ENCODE results near the gene TAS1R1. TPM values are rescaled to one million over a fixed set of nuclear protein-coding genes. Genes with fewer than 3 reads are reported as not detected.
A peak's percentile ranks its signal among the peaks of the same experiment; 100 is the strongest.

The TAS1R1 gene
- total RNA-seq (2012; rRNA removed) = 0.44 TPM in 1 of 2 replicates, not detected in the other

DNA sequence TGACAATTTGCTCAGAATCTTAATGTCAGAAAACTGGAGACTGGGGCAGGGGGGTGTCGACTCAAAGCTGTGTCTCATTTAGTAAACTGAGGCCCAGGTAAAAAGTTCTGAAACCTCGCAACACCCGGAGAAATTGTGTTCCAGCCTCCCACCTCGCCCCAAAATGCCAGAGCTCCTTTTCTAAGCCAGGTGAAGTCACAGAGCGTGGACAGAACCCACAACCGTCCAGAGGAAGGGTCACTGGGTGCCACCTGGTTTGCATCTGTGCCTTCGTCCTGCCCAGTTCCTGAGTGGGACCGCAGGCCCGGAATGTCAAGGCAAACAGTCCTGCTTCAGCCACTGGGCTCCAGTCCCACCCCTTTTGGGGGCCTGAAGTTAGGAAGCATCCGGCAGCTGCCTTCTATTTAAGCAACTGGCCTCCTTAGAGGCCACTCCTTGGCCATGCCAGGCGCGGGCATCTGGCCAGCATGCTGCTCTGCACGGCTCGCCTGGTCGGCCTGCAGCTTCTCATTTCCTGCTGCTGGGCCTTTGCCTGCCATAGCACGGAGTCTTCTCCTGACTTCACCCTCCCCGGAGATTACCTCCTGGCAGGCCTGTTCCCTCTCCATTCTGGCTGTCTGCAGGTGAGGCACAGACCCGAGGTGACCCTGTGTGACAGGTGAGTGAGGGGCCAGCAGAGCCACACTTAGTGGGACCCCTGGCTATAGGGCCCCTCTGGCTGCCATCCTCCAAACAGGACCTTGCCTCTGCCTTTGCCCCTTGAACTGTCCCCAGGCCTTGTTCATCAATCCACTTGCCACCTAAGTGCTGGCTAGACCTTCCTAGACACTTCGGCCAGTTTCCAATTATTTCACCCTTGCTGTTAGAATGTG, at the start of gene TAS1R1:
Gene TAS1R1, plus strand, starts transcription at position 401 of the 872 bp plus-strand sequence. Its CDS starts 67 bp downstream, at position 468.
- Histone ChIP-seq H3K9ac (ENCODE audit: low read depth, low read length) (peak within 1 kb of the TSS; percentile 99), H3K36me3 (ENCODE audit: insufficient read depth, low read length) (peaks cover 3% of the 10 kb centered on the region), H3K27me3 (ENCODE audit: control insufficient read depth, insufficient read depth, low read length) (no peaks in the 10 kb centered on the region), H3K4me1 (ENCODE audit: control insufficient read depth, insufficient read depth, low read length) (peaks cover 17% of the 10 kb centered on the region), H3K9me3 (replicated peaks; ENCODE audit: low read length) (no peaks in the 10 kb centered on the region), H3K4me2 (ENCODE audit: low read length) (peak within 1 kb of the TSS; percentile 81), H3K4me3 (ENCODE audit: low read length) (peak within 1 kb of the TSS; percentile 96)

DNA sequence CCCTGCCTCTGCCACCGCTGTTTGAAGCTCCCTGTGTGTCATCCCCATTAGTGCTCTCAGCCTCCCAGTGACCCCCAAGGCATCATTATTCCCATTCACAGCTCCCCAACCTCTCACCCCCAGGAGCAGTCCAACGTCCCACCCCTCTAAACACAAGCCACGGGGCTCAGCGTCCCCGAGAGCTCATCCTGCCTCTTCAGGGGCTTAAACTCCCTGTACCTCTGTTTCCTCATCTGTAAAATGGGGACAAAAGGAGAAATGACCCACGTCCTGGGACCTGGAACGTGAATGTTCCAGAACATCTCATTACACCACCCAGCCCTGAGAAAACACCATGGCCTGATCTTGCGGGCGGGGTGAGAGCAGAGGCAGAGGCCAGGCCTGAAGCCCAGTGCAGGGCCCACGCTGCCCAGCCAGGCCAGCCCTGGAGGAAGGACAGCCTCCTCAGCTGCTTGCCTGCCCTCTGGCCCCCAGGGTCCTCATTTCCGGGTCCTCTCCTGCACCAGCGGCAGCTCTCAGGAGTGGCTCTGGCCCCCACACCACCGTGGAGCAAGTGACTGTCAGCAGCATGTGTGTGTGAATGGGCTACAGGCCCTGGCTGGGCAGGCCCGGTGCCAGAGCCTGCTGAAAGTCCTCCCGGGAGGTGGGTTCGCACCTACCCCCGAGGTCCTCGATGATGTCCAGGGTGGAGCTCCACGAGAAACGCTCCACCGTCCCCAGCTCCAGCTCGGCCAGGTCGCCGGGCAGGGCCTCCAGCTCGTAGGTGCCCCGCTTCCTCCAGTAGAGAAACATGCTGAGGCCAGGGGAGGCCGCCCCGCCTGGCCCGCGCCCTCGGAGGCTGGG, 49.5 kb upstream of the TAS1R1 start:
- Histone ChIP-seq H3K9me3 (replicated peaks; ENCODE audit: low read length) (no peaks in the 10 kb centered on the region), H3K4me2 (ENCODE audit: low read length) (no peak overlapping the region), H3K4me1 (ENCODE audit: control insufficient read depth, insufficient read depth, low read length) (peaks cover 32% of the 10 kb centered on the region), H3K36me3 (ENCODE audit: insufficient read depth, low read length) (no peaks in the 10 kb centered on the region), H3K27me3 (ENCODE audit: control insufficient read depth, insufficient read depth, low read length) (peaks cover 4% of the 10 kb centered on the region), H3K4me3 (ENCODE audit: low read length) (no peak overlapping the region), H3K9ac (ENCODE audit: low read depth, low read length) (no peak overlapping the region)

DNA sequence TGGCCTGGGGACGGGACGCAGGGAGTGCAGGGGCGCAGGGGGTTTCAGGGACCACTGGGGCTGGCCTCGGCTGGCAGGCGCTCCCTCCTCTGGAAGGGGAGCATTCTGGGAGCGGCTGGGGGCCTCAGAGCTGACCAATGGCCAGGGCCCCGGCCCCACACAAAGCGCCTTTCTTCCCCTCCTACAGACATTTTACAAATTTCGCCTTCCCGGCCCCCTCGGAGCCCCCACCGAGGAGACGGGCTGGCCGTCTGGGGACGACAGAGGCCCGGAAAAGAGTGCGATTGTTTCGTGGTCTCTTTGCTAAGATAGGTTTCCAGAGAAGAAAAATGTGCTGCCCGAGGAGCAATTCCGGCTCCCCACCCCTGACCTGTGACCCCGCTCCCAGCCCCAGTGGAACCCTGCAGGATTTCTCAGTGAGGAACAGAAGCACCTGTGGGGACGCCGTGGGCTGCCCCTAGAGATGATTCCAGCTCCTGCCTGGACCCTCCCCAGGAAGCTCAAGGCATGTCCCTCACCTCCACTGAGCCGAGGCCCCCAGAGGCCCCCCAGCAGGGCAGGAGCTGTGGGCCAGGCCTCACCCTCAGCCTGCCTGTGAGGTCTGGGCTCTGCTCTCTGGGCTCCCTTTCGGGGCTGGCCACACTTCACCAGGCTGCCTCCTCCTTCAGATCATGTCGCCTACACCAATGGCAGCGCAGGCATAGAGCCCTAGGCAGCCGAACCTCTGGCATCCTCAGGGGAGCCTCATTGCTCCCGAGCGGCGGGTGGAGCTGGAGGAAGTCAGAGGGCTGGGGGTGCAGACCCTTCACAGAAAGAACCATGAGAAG, 48.7 kb upstream of the TAS1R1 start:
- H3K9ac ChIP-seq (ENCODE audit: low read depth, low read length) = no peak overlapping the region
- no peak overlapping the region for H3K4me2 ChIP-seq (ENCODE audit: low read length)
- H3K4me1 ChIP-seq (ENCODE audit: control insufficient read depth, insufficient read depth, low read length) = peaks cover 24% of the 10 kb centered on the region
- H3K27me3 ChIP-seq (ENCODE audit: control insufficient read depth, insufficient read depth, low read length) = peaks cover 4% of the 10 kb centered on the region
- no peaks in the 10 kb centered on the region for H3K36me3 ChIP-seq (ENCODE audit: insufficient read depth, low read length)
- H3K9me3 ChIP-seq (replicated peaks; ENCODE audit: low read length) = no peaks in the 10 kb centered on the region
- H3K4me3 ChIP-seq (ENCODE audit: low read length) = no peak overlapping the region

DNA sequence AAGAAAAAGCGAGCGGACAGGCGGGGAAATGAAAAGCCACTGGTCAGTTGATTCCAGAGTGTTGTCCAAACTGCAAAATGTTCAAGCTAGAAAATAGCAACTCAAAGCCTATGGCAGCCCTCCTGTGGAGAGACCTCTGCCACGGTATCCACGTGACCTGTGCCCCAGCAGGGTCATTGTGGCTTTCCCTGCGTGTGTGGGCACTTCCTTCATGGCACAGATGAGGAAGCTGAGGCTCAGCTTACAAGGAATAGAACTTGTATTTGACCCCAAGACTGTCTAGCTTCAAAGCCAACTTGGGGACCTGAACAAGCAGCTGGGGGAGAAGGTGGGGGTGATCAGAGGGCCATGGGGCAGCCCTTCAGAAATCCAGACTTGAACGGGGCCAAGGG, 48.1 kb upstream of the TAS1R1 start:
- Histone ChIP-seq H3K9ac (ENCODE audit: low read depth, low read length) (no peak overlapping the region), H3K4me2 (ENCODE audit: low read length) (no peak overlapping the region), H3K4me3 (ENCODE audit: low read length) (no peak overlapping the region), H3K9me3 (replicated peaks; ENCODE audit: low read length) (no peaks in the 10 kb centered on the region), H3K27me3 (ENCODE audit: control insufficient read depth, insufficient read depth, low read length) (peaks cover 4% of the 10 kb centered on the region), H3K36me3 (ENCODE audit: insufficient read depth, low read length) (no peaks in the 10 kb centered on the region), H3K4me1 (ENCODE audit: control insufficient read depth, insufficient read depth, low read length) (peaks cover 18% of the 10 kb centered on the region)

DNA sequence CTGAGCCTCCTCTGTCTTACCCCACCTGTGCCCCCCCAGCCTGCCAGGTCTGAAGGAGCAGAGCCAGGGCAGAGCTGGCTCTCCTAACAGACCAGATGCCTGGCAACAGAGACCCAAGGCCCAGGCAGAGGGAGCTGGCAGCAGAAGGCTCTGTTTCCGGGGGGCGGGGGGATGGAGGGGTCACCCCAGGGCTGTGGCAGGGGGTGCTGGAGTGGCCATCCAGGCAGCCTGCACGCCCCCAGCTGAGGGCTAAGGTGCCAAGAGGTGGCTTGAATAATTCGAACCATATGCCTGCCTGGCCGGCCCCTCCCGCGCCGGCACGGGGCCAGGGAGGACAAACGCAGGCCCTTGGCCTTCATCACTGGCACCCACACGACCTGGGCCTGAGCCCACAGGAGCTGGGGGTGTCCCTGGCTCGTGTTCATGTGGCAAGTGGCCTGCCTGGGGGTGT, 47.6 kb upstream of the TAS1R1 start:
- H3K4me3 ChIP-seq (ENCODE audit: low read length) = no peak overlapping the region
- no peak overlapping the region for H3K9ac ChIP-seq (ENCODE audit: low read depth, low read length)
- peaks cover 4% of the 10 kb centered on the region for H3K27me3 ChIP-seq (ENCODE audit: control insufficient read depth, insufficient read depth, low read length)
- peaks cover 16% of the 10 kb centered on the region for H3K4me1 ChIP-seq (ENCODE audit: control insufficient read depth, insufficient read depth, low read length)
- H3K9me3 ChIP-seq (replicated peaks; ENCODE audit: low read length) = no peaks in the 10 kb centered on the region
- no peaks in the 10 kb centered on the region for H3K36me3 ChIP-seq (ENCODE audit: insufficient read depth, low read length)
- no peak overlapping the region for H3K4me2 ChIP-seq (ENCODE audit: low read length)

DNA sequence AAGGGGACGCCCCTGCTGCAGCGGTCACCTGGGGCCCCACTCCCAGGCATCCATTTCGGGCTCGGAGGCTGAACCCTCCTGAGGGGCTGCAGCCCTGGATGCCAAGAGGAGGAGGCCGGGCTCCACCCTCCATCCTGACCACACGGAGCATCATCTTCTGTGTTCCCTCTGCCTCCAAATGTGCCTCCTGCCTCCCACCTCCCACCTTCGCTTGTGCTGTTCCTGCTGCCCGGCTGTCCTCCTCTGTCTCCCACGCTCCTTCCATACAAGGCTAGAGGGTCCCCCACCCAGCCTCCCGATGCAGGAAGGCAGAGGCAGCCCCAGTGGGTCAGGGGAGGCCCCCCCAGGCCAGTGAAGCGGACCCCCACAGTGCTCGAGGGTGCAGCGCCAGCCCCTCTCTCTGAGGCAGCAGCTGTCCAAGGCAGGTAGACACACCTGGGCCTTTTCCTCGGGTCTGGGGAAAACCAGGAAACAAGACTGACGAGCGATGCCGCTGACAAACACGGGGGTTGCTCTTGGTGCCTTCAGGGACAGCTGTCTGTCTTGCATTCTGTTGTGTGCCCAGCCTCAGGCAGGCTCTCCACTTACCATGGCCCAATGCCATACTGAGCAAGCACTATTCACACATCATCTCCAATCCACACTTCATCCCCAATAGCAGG, 46.8 kb upstream of the TAS1R1 start:
- H3K36me3 ChIP-seq (ENCODE audit: insufficient read depth, low read length) = no peaks in the 10 kb centered on the region
- H3K4me3 ChIP-seq (ENCODE audit: low read length) = no peak overlapping the region
- H3K9me3 ChIP-seq (replicated peaks; ENCODE audit: low read length) = no peaks in the 10 kb centered on the region
- no peak overlapping the region for H3K9ac ChIP-seq (ENCODE audit: low read depth, low read length)
- H3K27me3 ChIP-seq (ENCODE audit: control insufficient read depth, insufficient read depth, low read length) = peaks cover 4% of the 10 kb centered on the region
- H3K4me1 ChIP-seq (ENCODE audit: control insufficient read depth, insufficient read depth, low read length) = peaks cover 11% of the 10 kb centered on the region
- no peak overlapping the region for H3K4me2 ChIP-seq (ENCODE audit: low read length)

DNA sequence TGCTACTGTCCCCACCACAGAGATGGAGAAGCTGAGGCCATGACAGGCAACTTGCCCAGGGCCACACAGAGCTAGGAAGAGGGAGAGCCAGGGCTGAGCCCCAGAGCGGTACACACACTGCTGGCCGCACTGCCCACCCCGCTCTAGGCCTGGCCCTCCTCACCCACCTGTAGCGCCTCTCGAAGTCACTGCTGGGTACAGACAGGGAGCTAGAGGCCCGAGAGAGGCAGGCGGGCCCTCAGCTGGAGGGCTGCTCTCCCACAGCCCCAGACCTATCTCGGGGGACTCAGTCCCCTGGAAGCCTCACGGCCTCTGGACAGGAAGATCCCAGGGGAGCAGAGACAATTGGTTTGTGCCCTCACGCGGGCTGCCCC, 46.3 kb upstream of the TAS1R1 start:
- Histone ChIP-seq H3K4me1 (ENCODE audit: control insufficient read depth, insufficient read depth, low read length) (peaks cover 11% of the 10 kb centered on the region), H3K9ac (ENCODE audit: low read depth, low read length) (no peak overlapping the region), H3K9me3 (replicated peaks; ENCODE audit: low read length) (no peaks in the 10 kb centered on the region), H3K4me3 (ENCODE audit: low read length) (no peak overlapping the region), H3K4me2 (ENCODE audit: low read length) (no peak overlapping the region), H3K36me3 (ENCODE audit: insufficient read depth, low read length) (no peaks in the 10 kb centered on the region), H3K27me3 (ENCODE audit: control insufficient read depth, insufficient read depth, low read length) (peaks cover 4% of the 10 kb centered on the region)

DNA sequence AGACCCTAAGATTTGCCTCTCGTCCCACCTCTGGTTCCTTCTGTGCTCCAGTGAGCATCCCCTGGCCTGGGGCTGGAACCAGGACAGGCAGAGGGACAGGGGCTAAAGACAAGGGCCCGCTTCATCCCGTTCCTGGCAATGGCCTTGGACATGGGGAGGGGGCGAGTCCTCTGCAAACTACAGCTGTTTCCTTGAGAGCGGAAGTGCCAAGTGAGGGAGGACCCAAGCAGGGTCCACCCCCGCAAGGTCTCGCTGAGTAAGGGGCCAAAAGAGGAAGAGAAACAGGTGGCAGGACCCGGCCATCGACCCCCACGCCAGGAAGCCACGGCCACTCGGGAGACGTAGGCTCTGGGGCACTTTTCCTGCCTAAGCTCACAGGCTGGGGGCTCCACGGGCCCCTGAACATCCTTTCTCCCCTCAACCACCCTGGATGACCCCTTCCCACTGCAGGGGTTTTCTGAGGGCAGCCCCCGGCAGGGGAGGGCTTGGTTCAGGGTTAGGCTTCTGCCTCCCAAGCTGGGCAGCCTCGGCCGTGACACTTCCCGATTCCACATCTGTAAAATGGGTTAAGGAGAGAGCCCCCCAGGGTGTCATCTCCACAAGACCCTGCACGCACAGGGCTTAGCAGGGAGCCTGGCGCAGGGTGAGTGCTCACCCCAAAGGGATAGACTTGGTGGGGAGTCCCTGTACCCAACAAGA, 45.7 kb upstream of the TAS1R1 start:
- Histone ChIP-seq H3K9me3 (replicated peaks; ENCODE audit: low read length) (no peaks in the 10 kb centered on the region), H3K27me3 (ENCODE audit: control insufficient read depth, insufficient read depth, low read length) (peaks cover 4% of the 10 kb centered on the region), H3K4me1 (ENCODE audit: control insufficient read depth, insufficient read depth, low read length) (peaks cover 11% of the 10 kb centered on the region), H3K4me3 (ENCODE audit: low read length) (no peak overlapping the region), H3K9ac (ENCODE audit: low read depth, low read length) (no peak overlapping the region), H3K4me2 (ENCODE audit: low read length) (no peak overlapping the region), H3K36me3 (ENCODE audit: insufficient read depth, low read length) (no peaks in the 10 kb centered on the region)

DNA sequence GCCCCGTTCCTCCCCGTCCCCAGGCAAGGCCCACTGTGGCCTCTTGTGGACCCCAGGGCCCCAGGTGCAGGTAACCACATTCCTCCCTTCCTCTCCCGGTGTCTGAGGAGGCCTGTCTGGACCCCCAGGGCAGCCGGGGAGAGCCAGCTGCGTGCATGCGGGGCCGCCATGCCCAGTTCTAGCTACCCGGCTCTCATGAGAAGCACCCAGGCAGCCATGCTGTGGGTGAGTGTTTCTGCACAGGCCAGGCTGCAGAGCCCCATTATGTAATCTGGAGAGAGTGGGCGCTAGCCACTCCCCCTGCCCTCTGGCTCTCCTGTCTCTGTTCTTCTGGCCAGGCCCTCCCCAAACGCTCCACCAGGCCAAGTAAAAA, 45.2 kb upstream of the TAS1R1 start:
- Histone ChIP-seq H3K9me3 (replicated peaks; ENCODE audit: low read length) (no peaks in the 10 kb centered on the region), H3K4me3 (ENCODE audit: low read length) (no peak overlapping the region), H3K4me2 (ENCODE audit: low read length) (no peak overlapping the region), H3K4me1 (ENCODE audit: control insufficient read depth, insufficient read depth, low read length) (peaks cover 11% of the 10 kb centered on the region), H3K36me3 (ENCODE audit: insufficient read depth, low read length) (no peaks in the 10 kb centered on the region), H3K27me3 (ENCODE audit: control insufficient read depth, insufficient read depth, low read length) (peaks cover 4% of the 10 kb centered on the region), H3K9ac (ENCODE audit: low read depth, low read length) (no peak overlapping the region)

DNA sequence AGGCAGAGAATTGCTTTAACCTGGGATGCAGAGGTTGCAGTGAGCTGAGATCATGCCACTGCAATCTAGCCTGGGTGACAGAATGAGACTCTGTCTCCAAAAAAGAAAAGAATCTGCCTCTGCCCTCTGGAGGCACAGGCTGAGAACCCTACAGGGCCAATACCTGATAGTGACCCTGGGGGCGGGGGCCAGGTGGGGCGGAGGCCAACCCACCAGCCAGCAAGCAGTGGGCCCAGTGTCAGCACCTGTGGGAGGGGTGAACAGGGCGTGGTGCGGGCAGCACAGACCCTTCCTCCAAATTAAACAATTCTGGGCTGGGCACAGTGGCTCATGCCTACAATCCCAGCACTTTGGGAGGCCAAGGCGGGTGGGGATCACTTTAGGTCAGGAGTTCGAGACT, 44.6 kb upstream of the TAS1R1 start:
- Histone ChIP-seq H3K9me3 (replicated peaks; ENCODE audit: low read length) (no peaks in the 10 kb centered on the region), H3K36me3 (ENCODE audit: insufficient read depth, low read length) (no peaks in the 10 kb centered on the region), H3K4me1 (ENCODE audit: control insufficient read depth, insufficient read depth, low read length) (peaks cover 12% of the 10 kb centered on the region), H3K4me3 (ENCODE audit: low read length) (no peak overlapping the region), H3K4me2 (ENCODE audit: low read length) (no peak overlapping the region), H3K9ac (ENCODE audit: low read depth, low read length) (no peak overlapping the region), H3K27me3 (ENCODE audit: control insufficient read depth, insufficient read depth, low read length) (peaks cover 4% of the 10 kb centered on the region)
